Suppressor macrophage treated with lipopolysaccharide for 4 hours (primary cell): ENCODE results near the gene ATP2B3.

Source experiments
- DNase-seq: peaks from one replicate; pipeline ENCODE4 v3.0.0-alpha.2; 2020

Gene ATP2B3

DNA sequence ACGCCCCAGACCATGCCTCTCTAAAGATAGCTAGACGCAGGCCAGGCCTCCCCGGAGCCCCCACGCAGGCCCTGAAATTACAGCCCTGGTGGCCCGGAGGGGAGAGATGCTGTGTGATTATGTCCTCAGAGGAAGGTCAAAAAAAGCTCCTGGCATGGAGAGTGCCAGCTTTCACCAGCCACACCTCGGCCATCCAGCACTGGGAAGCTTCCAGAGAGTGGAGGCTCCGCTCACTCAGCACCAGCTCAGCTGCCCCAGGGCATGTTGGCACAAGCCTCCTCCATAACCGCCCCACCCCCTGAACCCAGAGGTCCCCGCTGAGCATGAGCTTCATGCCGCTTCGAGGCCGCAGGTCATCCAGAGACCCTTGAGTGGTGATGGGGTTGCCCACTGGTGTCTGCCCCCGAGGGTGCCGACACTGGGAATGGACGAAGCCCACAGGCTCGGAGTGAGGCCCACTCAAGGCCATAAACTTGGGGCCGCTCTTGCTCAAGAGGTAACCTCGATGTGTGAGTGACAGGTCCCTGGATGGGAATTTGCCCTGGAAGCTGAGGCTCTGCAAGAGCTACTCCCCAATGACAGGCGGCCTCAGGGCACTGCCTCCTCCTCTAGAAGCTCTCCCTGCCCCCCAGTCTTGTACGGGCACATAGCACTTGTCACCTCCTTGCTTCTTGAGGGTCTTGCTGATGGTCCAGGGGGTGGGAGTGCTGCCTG lies 27.1 kb upstream of the ATP2B3 start:
- no peak for DNase-seq

DNA sequence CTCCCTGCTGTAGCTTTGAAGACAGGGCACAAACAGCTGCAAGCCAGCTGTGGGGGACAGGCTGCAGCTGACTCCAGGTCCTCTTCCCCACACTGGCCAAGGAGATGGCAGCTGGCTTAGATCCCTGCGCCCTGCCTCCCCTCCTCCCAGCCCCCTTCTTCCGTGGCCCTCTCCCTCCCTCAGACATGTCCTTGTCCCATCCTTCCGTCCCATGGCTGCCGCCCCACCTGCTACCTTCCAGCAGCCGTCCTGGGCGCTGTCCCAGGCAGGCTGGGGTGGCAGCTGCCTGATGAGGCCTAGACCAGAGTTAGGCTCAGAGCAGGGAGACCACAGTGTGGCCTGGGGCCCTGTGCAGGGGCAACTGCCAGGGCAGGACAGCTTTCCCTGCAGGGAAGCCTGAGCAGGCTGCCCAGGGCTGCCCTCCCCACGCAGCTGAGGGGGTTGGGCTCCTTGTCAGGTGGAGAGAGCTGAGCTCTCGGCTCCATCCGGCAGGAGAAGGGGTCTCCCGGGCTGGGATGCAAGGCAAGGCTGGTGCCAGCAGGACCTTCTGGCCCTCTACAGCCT lies 26.0 kb upstream of the ATP2B3 start:
- no peak for DNase-seq

- no peak for DNase-seq
Observed at GRCh38 chrX:153491918-153492317, 25.5 kb upstream of the ATP2B3 start.

DNA sequence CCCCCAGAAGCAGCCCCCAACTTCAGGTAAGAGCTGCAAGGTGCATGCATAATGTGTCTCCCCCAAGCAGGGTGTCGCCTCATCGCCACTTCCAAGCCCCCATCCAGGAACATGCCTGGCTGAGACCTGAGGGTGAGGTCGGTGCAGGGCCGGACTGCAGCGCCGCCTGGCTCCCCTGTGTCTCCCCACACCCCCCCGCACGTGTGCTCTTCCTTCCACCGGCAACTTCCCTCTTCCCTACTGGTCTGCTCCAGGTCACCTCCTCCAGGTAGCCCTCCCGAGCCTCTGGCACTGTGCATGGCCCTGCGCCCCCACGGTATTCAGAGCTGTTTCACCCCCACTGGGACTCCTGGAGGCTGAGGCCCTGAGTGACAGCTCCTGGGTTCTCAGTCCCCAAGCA lies 24.9 kb upstream of the ATP2B3 start:
- DNase-seq, result no peak

- DNase-seq, result no peak
Observed at GRCh38 chrX:153493085-153493484, 24.4 kb upstream of the ATP2B3 start.

GRCh38 chrX:153494061-153494460 lies 23.4 kb upstream of the ATP2B3 start:
- peak; percentile 1 for DNase-seq

GRCh38 chrX:153494541-153495361 lies 22.7 kb upstream of the ATP2B3 start, which contains the start of gene BGN:
TSS of gene BGN (plus strand) at chrX:153494980. CDS start at chrX:153504632, 9,652 bp downstream.
- no peak for DNase-seq

DNA sequence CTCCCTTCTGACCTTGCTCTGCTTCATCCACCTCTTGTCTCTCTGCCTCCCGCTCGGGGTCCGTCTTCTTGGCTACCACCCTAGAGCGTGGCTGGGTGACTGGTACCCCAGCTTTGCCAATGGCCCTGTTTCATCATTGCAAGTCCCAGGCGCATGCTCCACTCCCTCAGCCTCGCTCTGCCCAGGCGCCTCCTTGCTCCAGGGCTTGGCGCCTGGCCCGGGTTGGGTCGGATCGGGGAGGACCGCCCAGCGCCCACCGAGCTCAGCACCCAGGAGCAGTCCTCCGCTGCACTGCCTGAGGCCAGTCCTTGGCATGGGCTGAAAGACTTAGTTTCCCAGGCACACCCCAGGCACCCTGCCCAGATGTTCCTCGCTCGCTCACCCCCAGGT lies 22.1 kb upstream of the ATP2B3 start:
- DNase-seq, result no peak

- DNase-seq, result no peak
Observed at GRCh38 chrX:153495903-153496589, 21.4 kb upstream of the ATP2B3 start.

- no peak for DNase-seq
Observed at GRCh38 chrX:153496590-153496959, 20.9 kb upstream of the ATP2B3 start.

DNA sequence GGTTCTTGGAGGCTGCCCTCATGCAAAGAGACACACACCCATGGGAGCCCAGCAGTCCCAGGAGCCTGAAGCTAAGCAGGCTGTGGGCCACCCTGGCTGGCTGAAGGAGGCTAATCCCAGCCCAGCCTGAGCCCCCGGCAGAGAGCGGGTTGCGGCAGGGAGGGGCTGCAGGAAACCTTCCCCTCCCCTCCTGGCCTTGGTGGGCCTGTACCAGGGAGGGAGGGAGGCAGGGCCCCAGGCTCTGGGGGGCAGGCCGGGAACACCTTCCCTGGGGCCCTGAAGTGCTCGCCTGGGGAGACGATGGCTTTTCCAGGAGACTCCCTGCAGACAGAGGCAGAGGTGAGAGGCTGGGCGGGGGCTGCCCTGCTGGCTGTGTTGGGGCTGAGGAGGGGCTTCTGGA lies 19.0 kb upstream of the ATP2B3 start:
- DNase-seq, result no peak

DNA sequence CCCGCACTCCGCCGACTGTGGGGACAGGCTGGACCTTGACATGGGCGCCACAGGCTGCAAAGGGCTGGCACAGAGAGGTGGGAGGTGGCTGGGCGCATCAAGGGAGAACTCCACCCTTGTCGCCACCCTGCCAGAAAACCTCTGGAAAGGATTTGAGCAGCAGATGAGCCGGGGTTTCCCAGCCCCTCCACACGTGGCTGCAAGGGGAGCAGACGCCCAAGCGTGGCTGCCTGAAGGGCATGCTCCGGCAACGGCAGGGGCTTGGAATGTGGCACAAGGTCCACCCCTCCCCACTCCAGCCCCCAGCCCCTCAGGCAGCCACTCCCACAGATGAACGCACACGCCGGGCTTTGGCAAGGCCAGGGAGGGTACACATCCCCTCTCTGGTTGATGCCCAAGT lies 18.1 kb upstream of the ATP2B3 start:
- DNase-seq, result no peak

DNA sequence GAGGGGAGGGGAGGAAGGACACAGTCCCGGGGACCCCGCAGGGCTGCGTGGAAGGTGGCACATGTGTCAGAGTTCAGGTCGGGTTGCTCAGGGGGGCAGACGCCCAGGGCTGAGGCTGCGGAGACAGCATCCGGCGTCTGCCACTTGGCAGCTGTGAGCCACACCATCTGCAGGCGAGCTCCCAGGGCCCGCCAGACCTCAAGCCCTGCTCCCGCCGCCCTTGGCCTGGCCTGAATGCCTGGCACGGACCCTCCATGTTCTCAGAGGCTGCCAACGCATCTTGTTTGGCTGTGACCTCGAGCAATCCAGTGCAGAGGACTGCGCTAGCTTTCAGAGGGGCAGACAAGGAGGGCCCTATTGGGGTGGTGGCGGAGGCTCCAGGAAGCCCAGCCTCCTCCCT lies 17.6 kb upstream of the ATP2B3 start:
- no peak for DNase-seq

- no peak for DNase-seq
Observed at GRCh38 chrX:153500676-153501280, 16.7 kb upstream of the ATP2B3 start.

GRCh38 chrX:153501530-153501929 lies 15.9 kb upstream of the ATP2B3 start:
- DNase-seq, result no peak

GRCh38 chrX:153502131-153502530 lies 15.3 kb upstream of the ATP2B3 start:
- no peak for DNase-seq

- DNase-seq, result no peak
Observed at GRCh38 chrX:153502796-153503195, 14.6 kb upstream of the ATP2B3 start.

DNA sequence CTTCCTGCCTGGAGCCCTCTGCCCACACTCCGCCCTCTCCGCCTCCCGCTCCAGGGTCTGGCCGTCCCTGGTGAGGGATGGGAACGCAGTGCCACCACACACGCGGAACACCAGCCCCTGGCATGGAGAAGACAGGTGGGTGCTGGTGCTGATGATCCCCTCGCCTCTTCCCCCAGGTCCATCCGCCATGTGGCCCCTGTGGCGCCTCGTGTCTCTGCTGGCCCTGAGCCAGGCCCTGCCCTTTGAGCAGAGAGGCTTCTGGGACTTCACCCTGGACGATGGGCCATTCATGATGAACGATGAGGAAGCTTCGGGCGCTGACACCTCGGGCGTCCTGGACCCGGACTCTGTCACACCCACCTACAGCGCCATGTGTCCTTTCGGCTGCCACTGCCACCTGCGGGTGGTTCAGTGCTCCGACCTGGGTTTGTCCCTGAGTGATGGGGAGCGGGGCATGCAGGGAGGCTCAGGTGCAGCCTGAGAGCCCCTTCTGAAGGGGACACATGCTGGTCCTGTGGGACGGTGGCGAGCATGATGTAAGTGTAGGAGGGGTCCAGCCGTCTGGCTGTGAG lies 12.9 kb upstream of the ATP2B3 start:
- no peak for DNase-seq

DNA sequence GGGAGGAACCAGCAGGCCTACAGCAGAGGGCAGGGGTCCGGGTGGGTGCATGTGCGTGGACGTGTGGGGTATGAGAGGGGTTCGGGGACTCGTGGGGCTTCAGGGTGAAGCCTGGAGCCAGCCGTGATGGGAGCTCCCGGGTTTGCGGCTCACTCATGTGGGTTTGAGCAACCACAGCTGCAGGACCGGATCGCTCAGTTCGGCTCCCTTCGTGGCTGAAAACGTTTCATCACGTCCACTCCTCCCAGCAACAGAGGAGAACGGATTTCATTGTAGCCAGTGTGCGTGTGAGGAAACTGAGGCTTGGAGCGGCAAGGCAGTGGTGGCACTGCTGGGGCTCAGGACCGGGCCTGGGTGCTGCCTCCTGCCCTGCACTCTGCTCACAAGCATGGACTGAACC lies 12.1 kb upstream of the ATP2B3 start:
- no peak for DNase-seq

DNA sequence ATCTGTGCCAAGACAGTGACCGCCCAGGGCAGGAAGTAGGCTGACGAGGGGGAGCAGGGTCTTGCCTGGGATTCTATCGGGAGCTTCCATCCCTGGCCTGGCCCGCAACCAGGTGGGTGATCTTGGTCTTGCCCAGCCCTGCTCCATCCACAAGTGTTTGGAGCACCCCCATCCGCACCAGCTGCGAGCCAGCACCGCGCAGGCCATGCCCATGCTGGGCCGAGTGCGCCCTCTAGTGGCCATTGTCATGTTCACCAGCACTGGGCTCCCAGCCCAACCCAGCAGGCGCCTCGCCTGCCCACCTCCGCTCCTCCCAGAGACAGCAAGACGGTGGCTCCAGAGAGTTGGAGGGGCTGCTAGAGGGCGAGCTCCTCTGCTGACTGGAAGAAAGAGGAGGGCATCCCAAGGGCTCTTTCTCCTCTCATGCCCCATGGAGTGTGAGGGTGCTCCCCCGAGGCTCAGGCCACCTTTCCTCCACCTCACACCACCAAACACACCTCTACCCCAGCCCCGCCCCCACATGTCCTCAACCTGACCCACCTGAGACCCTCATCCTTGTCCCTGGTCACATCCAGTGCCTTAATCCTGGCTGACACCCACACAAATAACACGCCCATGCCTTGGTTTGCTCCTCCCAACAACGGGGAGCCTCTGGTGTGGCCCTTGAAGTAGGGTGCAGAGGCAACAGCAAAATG lies 9.8 kb upstream of the ATP2B3 start:
- peak; percentile 76 for DNase-seq

DNA sequence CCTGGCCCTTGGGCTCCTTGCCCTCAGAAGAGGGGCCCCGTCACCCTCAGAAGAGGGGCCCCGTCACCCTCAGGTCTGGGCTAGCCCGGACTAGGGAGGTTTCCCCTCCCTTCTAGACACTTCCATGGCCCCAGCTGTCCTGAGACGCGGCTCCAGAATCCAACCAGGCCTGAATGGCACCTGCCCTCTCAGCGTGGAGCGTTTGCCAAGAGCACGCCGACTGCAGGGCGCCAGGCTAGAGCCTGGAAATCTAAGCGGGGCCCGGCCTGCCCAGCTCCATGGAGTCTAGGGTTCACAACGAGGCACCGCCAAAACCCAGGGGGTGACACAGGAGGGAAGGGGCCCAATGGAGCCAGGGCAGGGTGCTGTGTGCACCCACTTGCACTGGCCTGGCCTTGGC lies 7.8 kb upstream of the ATP2B3 start:
- no peak for DNase-seq

DNA sequence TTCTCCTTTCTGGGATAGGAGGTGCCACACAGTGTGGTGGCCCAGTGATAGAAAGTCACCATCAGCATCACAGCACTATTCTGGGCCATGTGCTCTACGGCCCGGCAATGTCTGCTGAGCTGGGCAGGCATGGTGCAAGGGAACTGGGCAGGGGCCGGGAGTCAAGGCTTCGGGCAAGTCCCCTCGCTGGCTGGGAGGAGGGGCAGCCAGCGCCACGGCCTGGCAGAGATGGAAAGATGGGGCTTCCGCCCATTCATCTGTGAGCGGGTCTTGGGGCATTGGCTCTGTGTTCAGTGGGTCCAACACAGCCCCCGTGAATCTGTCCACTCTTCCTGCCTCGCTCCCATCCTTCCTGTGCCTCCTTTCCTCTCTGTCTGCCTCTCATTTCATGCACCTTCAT lies 7.1 kb upstream of the ATP2B3 start:
- no peak for DNase-seq
